Activated naive CD8-positive, alpha-beta T cell (primary cell): ENCODE data around the gene TSNAXIP1.
A peak's percentile ranks its signal among the peaks of the same experiment; 100 is the strongest.

Source experiments
- H3K27ac Mint-ChIP-seq: one replicate; pipeline ENCODE4 v1.8.0; 2021; ENCODE audit warnings: mixed read lengths
- H3K27me3 Mint-ChIP-seq: one replicate; pipeline ENCODE4 v1.8.0; 2021; ENCODE audit warnings: mixed read lengths
- H3K36me3 Mint-ChIP-seq: one replicate; pipeline ENCODE4 v1.8.0; 2021; ENCODE audit warnings: mixed read lengths
- H3K4me1 Mint-ChIP-seq: one replicate; pipeline ENCODE4 v1.8.0; 2021; ENCODE audit warnings: low read depth, mixed read lengths
- H3K4me3 Mint-ChIP-seq: one replicate; pipeline ENCODE4 v1.8.0; 2021; ENCODE audit warnings: mild to moderate bottlenecking, mixed read lengths
- H3K9me3 Mint-ChIP-seq: one replicate; pipeline ENCODE4 v1.8.0; 2021; ENCODE audit warnings: low read depth, mixed read lengths

The TSNAXIP1 gene, protein sequence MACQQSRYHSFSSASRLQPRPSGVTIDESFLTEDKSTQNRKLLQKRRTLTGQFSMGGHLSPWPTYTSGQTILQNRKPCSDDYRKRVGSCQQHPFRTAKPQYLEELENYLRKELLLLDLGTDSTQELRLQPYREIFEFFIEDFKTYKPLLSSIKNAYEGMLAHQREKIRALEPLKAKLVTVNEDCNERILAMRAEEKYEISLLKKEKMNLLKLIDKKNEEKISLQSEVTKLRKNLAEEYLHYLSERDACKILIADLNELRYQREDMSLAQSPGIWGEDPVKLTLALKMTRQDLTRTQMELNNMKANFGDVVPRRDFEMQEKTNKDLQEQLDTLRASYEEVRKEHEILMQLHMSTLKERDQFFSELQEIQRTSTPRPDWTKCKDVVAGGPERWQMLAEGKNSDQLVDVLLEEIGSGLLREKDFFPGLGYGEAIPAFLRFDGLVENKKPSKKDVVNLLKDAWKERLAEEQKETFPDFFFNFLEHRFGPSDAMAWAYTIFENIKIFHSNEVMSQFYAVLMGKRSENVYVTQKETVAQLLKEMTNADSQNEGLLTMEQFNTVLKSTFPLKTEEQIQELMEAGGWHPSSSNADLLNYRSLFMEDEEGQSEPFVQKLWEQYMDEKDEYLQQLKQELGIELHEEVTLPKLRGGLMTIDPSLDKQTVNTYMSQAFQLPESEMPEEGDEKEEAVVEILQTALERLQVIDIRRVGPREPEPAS

DNA sequence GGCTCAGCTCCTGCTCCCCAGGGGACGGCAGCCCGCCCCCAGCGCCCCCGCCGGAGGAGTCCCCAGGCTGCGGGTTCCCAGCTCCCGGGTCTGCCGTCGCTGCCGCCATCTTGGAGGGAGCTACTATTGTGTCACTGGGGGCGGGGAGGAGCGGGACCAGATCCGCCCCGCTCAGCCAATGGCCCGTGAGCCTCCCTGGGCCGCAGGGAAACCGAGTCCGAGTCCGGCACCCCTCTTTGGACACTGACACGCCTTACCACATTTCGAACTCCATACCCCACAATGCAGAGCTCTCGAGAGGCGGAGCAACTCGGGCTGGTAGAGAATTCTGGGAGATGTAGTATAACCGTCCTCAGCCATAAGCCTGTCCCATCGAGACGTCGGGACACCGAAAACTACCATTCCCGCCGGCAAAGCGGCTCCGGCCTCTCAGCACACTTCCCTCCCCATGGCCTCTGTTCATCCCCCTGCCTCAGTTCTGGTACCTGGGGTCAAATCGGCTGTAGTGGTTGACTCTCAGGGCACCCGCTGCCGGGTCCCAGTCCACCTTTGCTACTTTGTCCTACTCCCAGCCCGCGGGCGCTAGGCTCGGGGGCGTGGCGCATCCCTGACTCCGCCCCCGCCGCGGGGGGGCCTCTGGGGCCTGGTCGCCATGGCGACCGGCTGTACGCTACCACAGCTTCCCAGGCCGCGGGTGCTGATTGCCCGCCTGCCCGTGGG lies at the start of gene TSNAXIP1, which contains the start of gene RANBP10:
Gene TSNAXIP1 (plus strand): TSS at position 462 of the 720 bp plus-strand sequence. CDS start 261 bp downstream, outside the sequence.
Gene RANBP10 (minus strand): TSS at position 133 of the 720 bp plus-strand sequence. CDS start 24 bp downstream, at position 109.
- H3K9me3 Mint-ChIP-seq: no peaks in the 10 kb centered on the region
- H3K27ac Mint-ChIP-seq: peak within 1 kb of the TSS; percentile 93
- peaks cover 33% of the 10 kb centered on the region for H3K4me1 Mint-ChIP-seq
- H3K27me3 Mint-ChIP-seq: no peaks in the 10 kb centered on the region
- H3K4me3 Mint-ChIP-seq: peak within 1 kb of the TSS; percentile 91
- H3K36me3 Mint-ChIP-seq: peaks cover 9% of the 10 kb centered on the region

GRCh38 chr16:67758006-67758405 lies 48.7 kb upstream of the TSNAXIP1 start:
- no peak overlapping the region for H3K4me3 Mint-ChIP-seq
- H3K9me3 Mint-ChIP-seq: no peaks in the 10 kb centered on the region
- H3K4me1 Mint-ChIP-seq: peaks cover 7% of the 10 kb centered on the region
- no peaks in the 10 kb centered on the region for H3K36me3 Mint-ChIP-seq
- no peaks in the 10 kb centered on the region for H3K27me3 Mint-ChIP-seq
- H3K27ac Mint-ChIP-seq: no peak overlapping the region

GRCh38 chr16:67758966-67759365 lies 47.7 kb upstream of the TSNAXIP1 start:
- Mint-ChIP-seq H3K27ac (peak overlapping the region; percentile 46), H3K4me3 (no peak overlapping the region), H3K4me1 (peaks cover 9% of the 10 kb centered on the region), H3K9me3 (no peaks in the 10 kb centered on the region), H3K27me3 (no peaks in the 10 kb centered on the region), H3K36me3 (no peaks in the 10 kb centered on the region)

GRCh38 chr16:67760206-67760955 lies 46.3 kb upstream of the TSNAXIP1 start:
- Mint-ChIP-seq H3K4me1 (peaks cover 9% of the 10 kb centered on the region), H3K27me3 (no peaks in the 10 kb centered on the region), H3K36me3 (no peaks in the 10 kb centered on the region), H3K9me3 (no peaks in the 10 kb centered on the region), H3K4me3 (no peak overlapping the region), H3K27ac (no peak overlapping the region)

GRCh38 chr16:67760956-67761230 lies 45.8 kb upstream of the TSNAXIP1 start:
- Mint-ChIP-seq H3K4me3 (no peak overlapping the region), H3K27me3 (no peaks in the 10 kb centered on the region), H3K27ac (no peak overlapping the region), H3K9me3 (no peaks in the 10 kb centered on the region), H3K4me1 (peaks cover 9% of the 10 kb centered on the region), H3K36me3 (no peaks in the 10 kb centered on the region)

- H3K4me3 Mint-ChIP-seq: no peak overlapping the region
- no peak overlapping the region for H3K27ac Mint-ChIP-seq
These were observed 44.8 kb upstream of the TSNAXIP1 start for GRCh38 chr16:67761924-67762323.

GRCh38 chr16:67762385-67762784 lies 44.3 kb upstream of the TSNAXIP1 start:
- H3K27ac Mint-ChIP-seq: no peak overlapping the region
- no peaks in the 10 kb centered on the region for H3K27me3 Mint-ChIP-seq
- peaks cover 9% of the 10 kb centered on the region for H3K4me1 Mint-ChIP-seq
- H3K4me3 Mint-ChIP-seq: no peak overlapping the region
- peaks cover 3% of the 10 kb centered on the region for H3K36me3 Mint-ChIP-seq
- H3K9me3 Mint-ChIP-seq: no peaks in the 10 kb centered on the region

More at GRCh38 chr16:67761924-67762323, 44.8 kb upstream of the TSNAXIP1 start:
- no peaks in the 10 kb centered on the region for H3K9me3 Mint-ChIP-seq
- H3K4me1 Mint-ChIP-seq: peaks cover 9% of the 10 kb centered on the region
- peaks cover 3% of the 10 kb centered on the region for H3K36me3 Mint-ChIP-seq
- no peaks in the 10 kb centered on the region for H3K27me3 Mint-ChIP-seq

- H3K4me1 Mint-ChIP-seq: peaks cover 9% of the 10 kb centered on the region
These were observed 43.6 kb upstream of the TSNAXIP1 start for GRCh38 chr16:67763066-67763465.

GRCh38 chr16:67764158-67764667 lies 42.5 kb upstream of the TSNAXIP1 start:
- Mint-ChIP-seq H3K4me1 (peaks cover 9% of the 10 kb centered on the region), H3K36me3 (peaks cover 3% of the 10 kb centered on the region), H3K27ac (no peak overlapping the region), H3K9me3 (no peaks in the 10 kb centered on the region), H3K27me3 (no peaks in the 10 kb centered on the region), H3K4me3 (no peak overlapping the region)

More at GRCh38 chr16:67763066-67763465, 43.6 kb upstream of the TSNAXIP1 start:
- no peak overlapping the region for H3K4me3 Mint-ChIP-seq
- H3K36me3 Mint-ChIP-seq: peaks cover 3% of the 10 kb centered on the region
- no peaks in the 10 kb centered on the region for H3K9me3 Mint-ChIP-seq
- H3K27ac Mint-ChIP-seq: no peak overlapping the region
- no peaks in the 10 kb centered on the region for H3K27me3 Mint-ChIP-seq

DNA sequence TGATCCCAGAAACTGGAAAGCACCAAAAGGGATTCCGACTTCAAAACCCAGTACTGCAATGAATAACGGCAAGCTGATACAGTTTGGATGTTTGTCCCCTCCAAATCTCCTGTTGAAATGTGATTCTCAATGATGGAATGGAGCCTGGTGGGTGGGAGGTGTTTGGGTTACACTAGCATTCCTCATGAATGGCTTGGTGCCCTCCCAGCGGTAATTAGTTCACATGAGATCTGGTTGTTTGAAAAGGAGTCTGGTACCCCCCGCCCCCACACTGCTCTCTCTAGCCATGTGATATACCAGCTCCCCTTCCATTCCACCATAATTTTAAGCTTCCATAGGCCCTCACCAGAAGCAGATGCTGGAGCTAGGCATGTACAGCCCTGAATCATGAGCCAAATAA lies 40.4 kb upstream of the TSNAXIP1 start:
- Mint-ChIP-seq H3K36me3 (peaks cover 5% of the 10 kb centered on the region), H3K4me1 (peaks cover 3% of the 10 kb centered on the region), H3K27me3 (no peaks in the 10 kb centered on the region), H3K27ac (no peak overlapping the region), H3K9me3 (no peaks in the 10 kb centered on the region), H3K4me3 (no peak overlapping the region)

DNA sequence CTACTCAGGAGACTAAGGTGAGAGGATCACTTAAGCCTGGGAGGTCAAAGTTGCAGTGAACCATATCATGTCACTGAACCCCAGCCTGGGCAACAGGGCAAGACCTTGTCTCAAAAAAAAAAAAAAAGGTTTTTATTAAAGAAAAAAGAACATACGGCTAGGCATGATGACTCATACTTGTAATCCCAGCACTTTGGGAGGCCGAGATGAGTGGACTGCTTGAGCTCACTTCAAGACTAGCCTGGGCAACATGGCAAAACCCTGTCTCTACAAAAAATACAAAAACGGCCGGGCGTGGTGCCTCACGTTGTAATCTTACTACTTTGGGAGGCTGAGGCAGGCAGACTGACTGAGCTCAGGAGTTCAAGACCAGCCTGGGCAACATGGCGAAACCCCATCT lies 38.7 kb upstream of the TSNAXIP1 start:
- no peaks in the 10 kb centered on the region for H3K27me3 Mint-ChIP-seq
- H3K9me3 Mint-ChIP-seq: no peaks in the 10 kb centered on the region
- peaks cover 5% of the 10 kb centered on the region for H3K4me1 Mint-ChIP-seq
- H3K36me3 Mint-ChIP-seq: peaks cover 8% of the 10 kb centered on the region
- H3K4me3 Mint-ChIP-seq: no peak overlapping the region
- H3K27ac Mint-ChIP-seq: no peak overlapping the region

DNA sequence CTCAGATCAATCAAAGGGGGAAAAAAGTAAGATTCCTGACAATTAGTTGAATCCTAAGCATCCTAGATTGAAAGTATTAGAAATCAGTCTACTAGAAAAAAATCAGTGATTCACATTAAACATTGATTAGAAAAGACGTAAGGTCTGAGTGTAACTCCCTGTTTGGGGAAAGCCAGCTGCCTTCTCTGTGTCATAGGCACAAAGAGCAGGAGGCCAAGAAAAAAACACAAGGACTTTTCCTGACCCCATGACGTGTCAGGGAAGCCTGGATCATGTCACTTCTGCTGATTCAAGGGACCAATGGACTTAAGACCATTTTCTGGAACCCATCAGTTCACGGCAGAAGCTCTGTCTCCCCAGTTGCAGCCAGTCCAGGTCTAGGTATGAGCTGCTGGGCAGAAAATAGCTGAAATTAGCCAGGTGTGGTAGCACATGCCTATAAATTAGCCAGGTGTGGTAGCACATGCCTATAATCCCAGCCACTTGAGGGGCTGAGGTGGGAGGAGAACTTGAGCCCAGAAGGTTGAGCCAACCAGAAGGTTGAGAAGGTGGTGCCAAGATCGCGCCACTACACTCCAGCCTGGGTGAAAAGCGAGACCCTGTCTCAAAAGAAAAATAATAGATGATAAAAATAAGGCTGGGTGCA lies 36.2 kb upstream of the TSNAXIP1 start:
- Mint-ChIP-seq H3K4me1 (peaks cover 7% of the 10 kb centered on the region), H3K27me3 (no peaks in the 10 kb centered on the region), H3K9me3 (no peaks in the 10 kb centered on the region), H3K4me3 (no peak overlapping the region), H3K36me3 (peaks cover 8% of the 10 kb centered on the region), H3K27ac (no peak overlapping the region)

DNA sequence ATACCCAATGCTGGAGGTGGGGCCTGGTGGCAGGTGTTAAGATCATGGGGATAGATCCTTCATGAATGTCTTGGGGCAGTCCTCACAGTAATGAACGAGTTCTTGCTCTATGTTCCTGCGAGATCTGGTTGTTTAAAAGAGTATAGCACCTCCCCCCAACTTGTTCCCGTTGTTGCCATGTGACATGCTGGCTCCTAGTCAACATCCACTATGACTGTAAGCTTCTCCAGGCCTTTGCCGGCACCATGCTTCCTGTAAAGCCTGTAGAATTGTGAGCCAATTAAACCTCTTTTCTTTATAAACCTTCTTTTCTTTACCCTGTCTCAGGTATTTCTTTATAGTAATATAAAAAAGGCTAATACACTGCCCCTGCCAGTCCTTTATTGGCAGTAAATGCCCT lies 33.6 kb upstream of the TSNAXIP1 start:
- H3K27me3 Mint-ChIP-seq: no peaks in the 10 kb centered on the region
- no peak overlapping the region for H3K27ac Mint-ChIP-seq
- H3K36me3 Mint-ChIP-seq: peaks cover 8% of the 10 kb centered on the region
- H3K4me1 Mint-ChIP-seq: peaks cover 12% of the 10 kb centered on the region
- H3K9me3 Mint-ChIP-seq: no peaks in the 10 kb centered on the region
- no peak overlapping the region for H3K4me3 Mint-ChIP-seq
